AG20443 (cell line): ENCODE data around the gene KCND2.
"Not testable (repeated sequence)": the region's sequence is repeated elsewhere in the genome, so short reads cannot be mapped to it uniquely, and the experiment has no call there.

Source experiments
- DNase-seq: peaks from one replicate; pipeline ENCODE4 v3.0.0; 2012; ENCODE audit warnings: low spot score, mixed read lengths

KCND2 gene

DNA sequence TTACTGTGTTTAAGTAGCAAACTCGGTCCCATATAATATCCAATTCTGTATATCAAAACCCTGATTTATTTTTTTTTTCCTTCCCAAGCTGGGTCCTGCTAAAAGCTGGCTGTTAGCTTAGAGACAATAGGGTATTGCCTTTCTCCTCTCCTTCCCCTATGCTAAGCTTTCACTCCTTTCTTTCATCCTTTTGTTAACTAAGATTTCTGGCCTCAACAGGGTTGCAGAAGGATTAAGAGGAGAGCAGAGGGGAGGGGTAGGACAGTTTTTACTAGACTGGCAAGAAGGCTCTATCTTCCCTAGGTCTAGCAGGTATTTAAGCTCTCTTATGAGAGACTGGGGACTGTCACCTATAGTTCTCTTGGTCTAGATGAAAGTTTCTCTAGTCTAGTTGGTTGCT, 229.2 kb downstream of the KCND2 start:
- no peak for DNase-seq

DNA sequence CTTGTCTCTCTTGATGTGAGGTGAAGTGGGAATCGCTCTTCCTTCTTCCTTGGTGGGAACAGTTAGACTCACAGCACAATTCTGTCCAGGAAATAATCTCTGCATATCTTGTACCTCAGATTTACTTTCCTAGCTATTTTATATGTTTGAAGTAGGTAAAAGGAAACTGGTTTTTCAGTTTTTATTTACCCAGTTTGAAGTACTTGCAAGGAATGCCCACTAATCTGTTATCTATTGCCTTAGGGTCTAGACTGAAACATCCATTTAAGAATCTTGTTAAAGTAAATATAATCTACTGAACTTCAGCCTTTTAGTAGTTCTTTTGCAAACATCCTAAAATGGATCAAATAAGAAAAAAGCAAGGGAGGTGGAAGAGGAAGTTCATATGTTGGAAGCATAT, 229.8 kb downstream of the KCND2 start:
- DNase-seq: no peak

DNA sequence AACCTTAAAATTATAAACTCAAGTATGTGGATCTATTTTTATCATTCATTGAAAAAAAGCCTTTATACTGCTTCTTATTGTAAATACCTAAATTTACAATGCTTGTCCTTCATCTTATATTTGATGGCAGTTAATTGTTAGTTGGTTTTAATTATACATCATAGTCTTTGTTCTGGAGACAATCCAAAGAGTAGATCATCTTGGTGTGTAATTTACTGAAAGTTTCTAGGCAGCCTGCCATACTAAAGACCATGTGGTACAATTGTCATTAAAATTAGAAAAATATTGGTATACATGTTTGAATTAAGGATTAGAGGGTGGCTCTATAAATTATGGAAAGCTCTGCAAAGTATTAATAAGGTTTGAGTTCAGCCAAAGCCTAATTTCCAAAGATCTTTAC, 231.4 kb downstream of the KCND2 start:
- DNase-seq: no peak

DNA sequence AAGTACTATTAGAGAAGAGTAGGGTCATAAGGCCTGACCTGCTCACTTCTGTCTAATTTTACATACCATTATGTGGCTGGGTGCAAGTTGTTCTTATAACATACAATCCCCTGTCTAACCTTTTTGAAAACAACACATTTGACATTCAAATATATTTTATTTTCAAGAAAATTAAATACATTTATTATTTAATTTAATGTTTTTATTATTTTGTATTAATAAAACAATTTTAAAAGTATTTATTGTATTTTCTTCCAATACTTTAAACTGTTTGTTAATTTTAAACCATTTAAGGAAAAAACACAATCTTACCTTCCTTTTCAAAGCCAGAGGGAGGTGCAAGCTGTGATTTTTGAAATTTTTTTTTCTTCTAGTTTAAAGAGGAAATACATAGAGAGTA, 232.8 kb downstream of the KCND2 start:
- DNase-seq: no peak

DNA sequence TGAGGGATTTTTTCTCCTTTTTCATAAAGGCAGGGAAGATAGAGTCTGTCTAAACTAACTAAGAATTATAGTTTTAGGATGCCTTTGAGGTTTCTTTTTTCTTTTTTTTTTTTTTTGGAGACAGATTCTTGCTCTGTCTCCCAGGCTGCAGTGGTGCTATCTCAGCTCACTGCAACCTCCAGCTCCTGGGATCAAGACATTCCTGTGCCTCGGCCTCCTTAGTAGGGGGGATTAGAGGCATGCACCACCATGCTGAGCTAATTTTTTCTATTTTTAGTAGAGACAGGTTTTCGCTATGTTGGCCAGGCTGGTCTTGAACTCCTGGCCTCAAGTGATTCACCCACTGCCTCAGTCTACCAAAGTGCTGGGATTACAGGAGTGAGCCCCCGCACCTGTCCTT, 239.7 kb downstream of the KCND2 start:
- no peak for DNase-seq

DNA sequence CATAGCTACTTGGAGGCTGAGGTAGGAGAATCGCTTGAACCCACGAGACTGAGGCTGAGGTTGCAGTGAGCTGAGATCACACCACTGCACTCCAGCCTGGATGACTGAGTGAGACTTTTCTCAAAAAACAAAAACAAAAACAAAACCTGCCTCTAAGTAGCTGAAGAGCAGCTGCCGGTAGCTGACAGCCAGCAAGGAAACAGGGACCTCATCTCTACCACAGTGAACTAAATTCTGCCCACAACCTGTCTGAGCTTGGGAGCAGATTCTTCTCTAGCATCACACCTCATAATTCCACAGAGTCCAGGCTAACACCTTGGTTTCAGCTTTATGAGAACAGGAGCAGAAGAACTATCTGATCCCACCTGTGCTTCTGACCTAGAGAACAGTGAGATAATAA, 246.2 kb downstream of the KCND2 start:
- DNase-seq: no peak

DNA sequence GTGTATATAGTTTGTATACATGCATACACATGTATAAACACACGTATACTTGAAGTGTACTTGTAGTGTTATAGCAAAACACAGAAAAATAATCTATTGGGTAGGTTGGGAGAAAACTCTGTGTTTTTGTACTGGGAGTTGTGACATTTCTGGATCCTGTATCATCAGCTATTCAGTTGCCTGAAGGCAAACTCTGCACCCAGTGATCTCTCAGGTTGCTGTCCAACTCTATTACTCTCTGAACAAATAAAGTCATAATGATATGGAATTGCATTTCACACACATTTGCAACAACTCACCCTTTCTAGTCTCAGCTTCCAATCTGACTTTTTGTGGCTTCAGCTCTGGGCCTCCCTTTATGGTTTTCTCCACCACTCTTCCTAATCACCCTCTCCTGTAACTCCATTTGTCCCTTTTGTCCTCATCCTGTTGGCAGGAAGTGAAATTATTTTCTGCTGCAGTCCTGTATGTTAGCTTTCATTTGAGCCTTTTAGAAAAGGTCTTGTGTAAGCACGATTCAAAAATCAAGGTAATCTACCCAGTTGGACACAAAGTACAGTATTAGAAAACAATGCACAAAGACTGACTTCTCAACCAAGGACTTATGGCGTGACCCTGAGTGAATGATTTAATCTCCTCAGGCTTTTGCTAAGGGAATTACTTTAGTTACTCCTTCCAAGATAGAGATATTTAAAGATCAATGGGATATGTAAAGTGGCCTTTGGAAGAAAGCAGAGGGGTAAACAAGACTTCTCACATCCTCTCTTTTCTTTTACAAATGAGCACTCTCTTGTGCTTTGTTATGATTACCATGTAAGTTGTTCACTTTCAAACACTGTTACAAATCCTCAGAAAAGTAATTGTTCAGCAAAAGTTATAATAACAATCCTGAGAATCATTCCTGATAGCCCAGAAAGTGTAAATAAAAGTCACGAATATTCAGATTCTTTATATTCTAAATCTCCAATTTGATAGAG, 249.1 kb downstream of the KCND2 start:
- no peak for DNase-seq

DNA sequence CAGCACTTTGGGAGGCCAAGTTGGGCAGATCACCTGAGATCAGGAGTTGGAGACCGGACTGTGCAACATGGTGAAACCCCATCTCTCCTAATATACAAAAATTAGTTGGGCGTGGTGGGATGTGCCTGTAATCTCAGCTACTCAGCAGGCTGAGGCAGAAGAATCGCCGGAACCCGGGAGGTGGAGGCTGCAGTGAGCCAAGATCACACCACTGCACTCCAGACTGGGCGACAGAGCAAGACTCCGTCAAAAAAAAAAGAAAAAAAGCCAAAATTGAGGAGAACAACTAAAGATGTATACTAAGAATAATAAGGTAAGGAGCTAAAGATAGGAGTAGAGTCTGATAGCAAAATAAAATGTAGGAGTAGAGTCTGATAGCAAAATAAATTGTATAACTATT, 251.0 kb downstream of the KCND2 start:
- DNase-seq: no peak

DNA sequence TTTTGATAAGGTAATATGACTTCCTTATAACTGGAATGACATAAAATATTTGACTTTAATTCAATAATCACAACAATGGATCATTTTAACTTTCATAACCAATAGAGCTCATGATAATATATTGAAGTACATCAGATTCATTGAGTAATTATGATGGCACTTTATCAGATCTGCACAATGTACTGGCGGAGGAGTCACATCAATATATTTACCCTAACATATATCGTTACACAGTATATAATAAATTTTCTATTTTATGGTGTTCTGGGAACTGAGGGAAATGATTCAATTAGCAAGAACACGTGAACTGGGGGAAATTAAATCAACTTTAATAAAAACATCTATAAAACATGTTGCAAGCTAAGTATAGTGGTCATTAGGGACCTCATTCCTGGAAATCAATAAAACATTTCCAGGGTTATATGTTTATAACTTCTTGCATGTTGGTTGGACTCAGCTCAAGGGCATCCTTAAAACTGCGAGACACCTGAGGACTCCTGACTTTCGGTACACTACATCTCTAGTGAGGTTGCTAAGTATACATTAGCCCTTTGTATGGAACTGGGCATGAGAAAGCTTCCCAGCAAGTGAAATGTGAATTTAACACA, 254.0 kb downstream of the KCND2 start:
- DNase-seq: no peak

DNA sequence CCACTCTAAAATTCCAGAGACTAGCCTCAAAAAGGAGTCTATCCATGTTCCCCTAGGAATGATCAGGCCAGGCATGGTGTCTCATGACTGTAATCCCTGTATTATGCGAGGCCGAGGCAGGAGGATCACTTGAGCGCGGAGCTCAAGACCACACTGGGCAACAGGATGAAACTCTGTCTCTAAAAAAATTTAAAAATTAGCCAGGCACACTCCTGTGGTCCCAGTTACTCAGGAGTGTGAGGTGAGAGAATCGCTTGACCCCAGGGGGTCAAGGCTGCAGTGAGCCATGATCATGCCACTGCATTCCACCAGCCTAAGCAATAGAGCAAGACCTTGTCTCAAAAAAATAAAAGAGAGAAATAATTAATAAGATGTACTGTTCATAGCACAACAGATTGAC, 256.8 kb downstream of the KCND2 start:
- DNase-seq: no peak

DNA sequence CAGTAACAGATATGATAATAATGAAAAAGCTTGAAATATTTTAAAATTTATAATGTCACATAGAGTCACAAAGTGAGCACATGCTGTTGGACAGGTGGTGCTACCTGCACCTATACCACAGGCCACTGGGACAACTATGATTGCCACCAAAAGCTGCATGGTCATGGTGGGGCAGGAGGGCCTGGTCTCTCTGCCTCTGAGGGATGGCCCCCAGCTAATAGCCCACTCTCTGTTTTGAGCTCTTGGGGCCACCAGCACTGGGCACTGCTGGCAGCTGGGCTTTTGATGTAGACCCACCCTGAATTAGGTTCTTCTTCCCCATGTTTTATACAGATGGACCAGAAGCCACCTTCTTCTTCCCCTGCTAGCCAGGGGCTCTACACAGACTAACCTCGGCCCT, 265.4 kb downstream of the KCND2 start:
- no peak for DNase-seq

DNA sequence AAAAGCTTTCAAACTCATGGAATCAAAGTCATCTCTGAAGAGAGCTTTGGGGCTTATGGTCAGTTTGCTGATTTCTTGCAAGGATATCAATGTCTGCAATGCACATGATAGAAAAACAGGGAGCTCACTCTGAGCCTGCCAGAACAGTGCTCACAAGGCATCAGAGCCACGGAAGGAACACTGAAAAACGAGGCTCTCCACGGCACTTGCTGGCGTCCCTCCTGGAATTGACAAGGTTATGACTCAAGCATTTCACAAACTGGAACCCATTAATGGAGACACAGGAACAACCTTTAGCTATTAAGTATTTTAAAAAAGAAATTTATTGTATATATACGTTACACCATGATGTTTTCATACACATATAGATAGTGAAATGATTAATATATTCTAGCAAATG, 266.3 kb downstream of the KCND2 start:
- peak; percentile 5 for DNase-seq

DNA sequence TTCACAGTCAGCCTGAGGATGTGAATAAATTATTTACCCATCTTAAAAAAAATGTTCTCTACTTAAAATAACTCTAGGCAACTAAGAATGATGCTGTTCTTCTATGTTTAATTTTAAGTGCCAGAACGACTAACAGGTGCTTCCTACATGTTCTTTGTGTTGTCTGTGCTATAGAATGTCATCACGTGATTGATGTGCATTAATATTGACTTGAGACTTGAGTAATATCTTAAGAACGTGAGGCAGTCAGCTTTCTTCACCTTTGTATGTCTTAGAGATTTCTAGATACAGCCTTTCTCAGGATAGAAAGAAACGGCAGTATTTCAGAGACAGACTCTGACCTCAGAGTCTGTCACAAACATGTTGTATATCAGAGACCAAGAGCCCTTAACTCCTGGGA, 274.6 kb downstream of the KCND2 start:
- DNase-seq: no peak

DNA sequence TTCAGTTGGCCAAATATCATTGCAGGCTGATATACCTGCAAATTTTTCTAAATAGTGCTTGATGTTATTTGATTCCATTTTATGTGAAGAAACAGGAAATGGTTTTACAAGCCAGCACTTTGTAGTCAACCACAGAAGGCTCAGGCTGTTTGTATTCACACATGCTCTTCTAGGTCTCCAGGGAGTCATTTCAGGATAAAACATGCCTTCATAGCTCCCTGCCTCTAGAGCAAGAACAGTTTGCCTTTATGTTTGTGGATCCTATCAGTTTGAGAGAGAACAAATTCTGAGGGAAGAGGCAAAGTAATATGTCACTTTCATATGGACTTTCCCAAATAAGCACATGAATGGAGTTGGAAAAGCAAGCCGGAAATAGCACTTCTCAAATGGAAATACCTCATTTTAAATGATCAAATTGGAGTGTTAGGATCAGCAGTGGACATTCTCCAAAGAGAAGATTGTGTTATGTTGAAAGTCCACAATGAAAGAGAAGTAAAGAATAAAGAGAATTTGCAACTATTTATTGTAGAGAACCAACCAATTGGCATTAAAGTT, 277.6 kb downstream of the KCND2 start:
- DNase-seq: no peak

DNA sequence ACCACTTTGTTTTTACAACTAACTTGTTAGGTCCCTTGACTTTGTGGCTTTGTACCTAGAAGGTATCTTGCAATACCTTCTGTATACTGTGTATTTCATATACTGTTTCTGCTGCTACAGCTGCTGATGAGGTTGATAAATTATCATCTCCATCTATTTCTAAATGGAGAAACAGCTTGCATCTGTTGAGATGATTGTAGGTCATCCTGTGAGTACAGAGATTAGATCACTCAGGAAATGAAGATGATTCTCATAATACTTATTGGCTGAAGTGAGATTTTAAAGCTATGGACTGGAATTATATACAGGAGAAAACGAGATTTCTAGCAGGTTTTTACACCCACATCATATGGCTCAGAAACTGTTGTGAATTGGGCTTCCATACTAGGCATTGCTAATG, 280.5 kb downstream of the KCND2 start:
- no peak for DNase-seq

DNA sequence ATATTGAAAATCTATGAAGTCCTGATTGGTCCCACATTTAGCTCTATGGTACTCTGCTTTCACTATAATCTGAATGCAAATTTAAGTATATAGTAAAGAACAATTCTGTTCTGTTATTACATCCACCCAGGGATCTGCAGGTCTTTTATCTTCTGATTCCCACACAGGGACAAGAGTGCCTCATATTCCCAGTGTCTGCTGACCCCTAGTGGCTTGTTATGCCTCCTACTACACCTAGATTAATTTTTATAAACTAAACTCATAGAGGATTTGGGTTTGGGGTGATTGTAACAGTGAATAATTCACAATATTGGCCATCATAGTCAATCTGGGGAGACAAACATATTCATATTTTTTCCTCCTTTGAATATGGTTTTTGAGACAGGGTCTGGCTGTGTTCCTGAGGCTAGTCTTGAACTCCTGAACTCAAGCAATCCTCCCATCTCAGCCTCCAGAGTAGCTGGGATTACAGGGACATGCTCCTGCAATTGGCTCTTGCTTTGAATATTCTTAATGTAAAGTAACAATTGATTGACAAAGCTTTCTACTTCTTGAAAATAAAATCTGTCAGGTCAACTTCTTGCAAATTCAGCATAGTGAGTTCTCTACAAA, 282.1 kb downstream of the KCND2 start:
- DNase-seq: peak; percentile 41

DNA sequence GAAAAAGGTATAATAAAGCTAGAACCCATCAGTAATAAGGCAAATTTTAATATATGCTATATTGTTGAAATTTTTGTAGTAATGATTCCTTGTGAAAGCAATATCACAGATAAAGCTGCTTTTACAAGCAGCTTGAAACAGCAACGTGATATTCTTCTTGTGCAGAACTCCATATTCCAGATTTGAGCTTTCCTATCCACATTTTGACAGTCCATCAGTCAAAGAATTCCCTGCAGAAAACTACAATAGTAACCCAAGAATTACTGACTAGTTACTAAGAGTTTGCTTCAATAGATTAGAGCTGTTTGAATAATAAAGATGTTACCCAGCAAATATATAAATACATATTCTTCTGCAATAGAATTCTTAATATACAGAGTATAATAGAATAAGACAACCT, 291.2 kb downstream of the KCND2 start:
- no peak for DNase-seq

DNA sequence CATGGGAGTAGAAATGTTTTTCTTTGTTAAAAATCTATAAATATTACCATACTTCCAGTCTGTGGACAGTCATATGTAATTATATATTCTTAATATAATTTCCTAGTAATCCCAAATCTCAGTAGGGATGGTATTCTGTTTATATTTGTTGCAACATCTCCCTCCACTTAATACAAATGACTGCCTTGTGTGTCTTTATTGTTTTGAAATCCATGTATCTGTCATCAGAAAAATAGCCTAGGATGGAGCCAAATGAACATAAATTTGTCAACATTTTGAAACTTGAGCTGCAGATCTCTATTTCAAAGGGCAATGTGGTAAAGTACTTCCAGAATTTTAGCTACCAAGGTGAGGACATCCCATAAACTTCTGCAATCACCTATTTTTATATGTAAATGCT, 294.2 kb downstream of the KCND2 start:
- DNase-seq: no peak

DNA sequence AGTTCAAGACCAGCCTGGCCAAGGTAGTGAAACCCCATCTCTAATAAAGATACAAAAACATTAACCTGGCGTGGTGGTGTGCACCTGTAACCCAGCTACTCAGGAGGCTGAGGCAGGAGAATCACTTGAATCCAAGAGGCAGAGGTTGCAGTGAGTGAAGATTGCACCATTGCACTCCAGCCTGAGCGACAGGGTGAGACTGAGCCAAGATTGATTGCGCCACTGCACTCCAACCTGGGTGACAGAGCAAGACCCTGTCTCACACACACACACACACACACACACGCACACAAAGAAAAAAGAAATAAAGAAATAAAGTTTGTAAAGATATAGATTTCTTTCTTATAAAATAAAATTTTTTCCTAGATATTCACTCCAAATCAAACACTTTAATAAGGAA, 305.7 kb downstream of the KCND2 start:
- not testable (repeated sequence) for DNase-seq

DNA sequence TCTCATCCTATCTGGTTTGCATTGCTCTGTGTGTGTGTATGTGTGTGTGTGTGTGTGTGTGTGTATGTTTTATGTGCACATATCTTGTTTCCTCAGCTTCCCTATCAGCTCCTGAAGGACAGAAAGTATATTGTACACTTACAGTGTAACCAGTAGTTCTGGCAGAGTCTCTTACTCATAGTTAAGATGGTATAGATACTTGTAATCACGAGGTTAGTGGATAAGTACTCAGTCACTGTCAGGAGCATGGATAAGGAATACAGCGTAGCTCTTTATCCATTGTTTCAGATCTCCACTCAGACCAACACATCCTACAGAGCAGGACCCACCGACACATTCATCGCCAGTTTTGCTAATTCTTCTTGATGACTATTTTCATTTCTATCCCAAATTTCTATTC, 309.9 kb downstream of the KCND2 start:
- DNase-seq: no peak

DNA sequence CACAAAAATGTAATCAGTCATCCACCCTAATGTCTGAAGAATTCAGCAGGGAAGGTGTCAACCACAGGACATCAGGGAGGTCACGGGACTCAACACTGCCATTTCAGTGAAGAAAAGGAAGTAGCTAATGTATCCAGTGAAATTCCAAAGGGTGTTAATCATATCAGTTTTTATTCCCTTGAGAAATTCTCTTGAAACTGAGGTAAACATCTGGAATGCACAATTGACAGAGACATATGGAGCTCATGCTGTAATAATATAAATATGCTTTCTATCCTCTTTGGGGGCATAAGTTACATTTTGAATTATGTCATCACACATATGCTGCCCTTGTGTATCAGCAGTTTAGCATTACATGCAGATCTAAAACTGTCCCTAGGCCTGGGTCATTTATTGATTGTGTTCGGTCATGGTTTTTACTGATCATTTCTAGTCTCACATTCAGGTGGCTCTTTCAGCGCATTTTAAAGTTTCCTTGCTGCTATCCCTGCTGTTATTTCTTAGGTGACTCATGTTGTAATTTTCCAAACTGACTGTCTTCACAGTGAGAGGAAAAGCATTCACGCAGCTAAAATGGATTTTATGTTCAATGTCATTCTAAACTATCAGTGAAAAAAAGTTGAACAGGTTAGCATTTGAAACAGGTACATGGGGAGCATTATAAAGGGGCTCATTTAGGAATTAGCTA, 311.1 kb downstream of the KCND2 start:
- peak; percentile 53 for DNase-seq

DNA sequence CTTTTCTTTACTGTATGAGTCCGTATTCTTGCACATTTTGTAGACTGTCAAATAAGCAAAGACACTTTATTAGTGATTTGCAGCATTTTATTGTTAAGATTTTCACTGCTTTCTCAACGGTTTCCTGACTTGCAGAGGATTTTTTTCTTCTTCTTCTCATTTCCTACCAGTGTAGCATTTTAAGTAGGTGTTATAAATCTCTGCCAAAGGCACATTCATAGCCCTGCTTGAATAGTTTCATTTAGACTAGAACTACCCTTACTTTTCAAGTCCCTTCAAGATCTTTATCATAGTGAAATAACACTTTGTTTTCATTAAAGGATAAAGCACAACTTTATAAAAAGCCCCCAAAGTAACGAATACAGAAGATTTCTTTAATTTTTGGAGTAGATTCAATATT, 313.6 kb downstream of the KCND2 start:
- no peak for DNase-seq
